GM18520 (cell line): ENCODE data around the gene MAP7D1.

Source experiments
- ATAC-seq: cut with Tn5 transposase; IDR thresholded peaks from one replicate; pipeline ENCODE4 v1.9.1; 2021; ENCODE audit not compliant: unreplicated experiment

The MAP7D1 gene

GRCh38 chr1:36155408-36156328, at the start of gene MAP7D1:
Gene MAP7D1, plus strand, starts transcription at chr1:36156160. Its CDS starts 258 bp downstream, at chr1:36156418.
- peak; percentile 52 for ATAC-seq

- no peak for ATAC-seq
These were observed 49.7 kb upstream of the MAP7D1 start for GRCh38 chr1:36106269-36106668.

- ATAC-seq = no peak
These were observed 48.6 kb upstream of the MAP7D1 start for GRCh38 chr1:36107394-36107793.

- ATAC-seq = no peak
These were observed 47.6 kb upstream of the MAP7D1 start for GRCh38 chr1:36108314-36108713.

- no peak for ATAC-seq
These were observed 46.8 kb upstream of the MAP7D1 start for GRCh38 chr1:36109041-36109679.

GRCh38 chr1:36111151-36111550, 44.8 kb upstream of the MAP7D1 start:
- no peak for ATAC-seq

GRCh38 chr1:36112823-36113222, 43.1 kb upstream of the MAP7D1 start:
- ATAC-seq = no peak

- no peak for ATAC-seq
These were observed 41.6 kb upstream of the MAP7D1 start for GRCh38 chr1:36114371-36114770.

- ATAC-seq = no peak
These were observed 40.7 kb upstream of the MAP7D1 start for GRCh38 chr1:36115200-36115669.

- no peak for ATAC-seq
These were observed 40.0 kb upstream of the MAP7D1 start for GRCh38 chr1:36115931-36116330.

GRCh38 chr1:36116901-36117300, 39.1 kb upstream of the MAP7D1 start:
- ATAC-seq = no peak

GRCh38 chr1:36118447-36119204, 37.3 kb upstream of the MAP7D1 start:
- ATAC-seq = no peak

- ATAC-seq = no peak
These were observed 36.5 kb upstream of the MAP7D1 start for GRCh38 chr1:36119456-36119855.

- ATAC-seq = no peak
These were observed 33.6 kb upstream of the MAP7D1 start for GRCh38 chr1:36122062-36123030.

GRCh38 chr1:36123356-36123755, 32.6 kb upstream of the MAP7D1 start:
- no peak for ATAC-seq

- no peak for ATAC-seq
These were observed 31.4 kb upstream of the MAP7D1 start for GRCh38 chr1:36124404-36125128.

- ATAC-seq = no peak
These were observed 30.6 kb upstream of the MAP7D1 start, which contains the start of gene COL8A2 for GRCh38 chr1:36125129-36125991. Gene COL8A2, minus strand, starts transcription at chr1:36125222. Its CDS starts 24,980 bp downstream, at chr1:36100242.

- ATAC-seq = no peak
These were observed 29.8 kb upstream of the MAP7D1 start for GRCh38 chr1:36126005-36126716.
